HL-60/S4 (cell line): Measurements from ENCODE around the gene CDC7.
"Not testable (repeated sequence)": the region's sequence is repeated elsewhere in the genome, so short reads cannot be mapped to it uniquely, and the experiment has no call there.

Experiments used
- in situ Hi-C: fragments of 300-500 bp; cut with MboI; formaldehyde crosslinking; loops from 2 replicates; pipeline ENCODE4 v1.14.3; 2022; ENCODE audit warnings: low sequenced_read_pairs

The CDC7 gene

GRCh38 chr1:91507328-91507727 lies 6.7 kb downstream of the CDC7 start:
- in situ Hi-C loops: no loop called here

GRCh38 chr1:91510754-91511153 lies 10.1 kb downstream of the CDC7 start:
- in situ Hi-C loops: no loop called here

- in situ Hi-C loops: no loop called here
Measured at GRCh38 chr1:91511386-91511785, 10.7 kb downstream of the CDC7 start.

- in situ Hi-C loops: no loop called here
Measured at GRCh38 chr1:91513160-91513559, 12.5 kb downstream of the CDC7 start.

- in situ Hi-C loops: no loop called here
Measured at GRCh38 chr1:91513706-91514105, 13.1 kb downstream of the CDC7 start.

GRCh38 chr1:91515994-91516393 lies 15.3 kb downstream of the CDC7 start:
- in situ Hi-C loops: no loop called here

- in situ Hi-C loops: not testable (repeated sequence)
Measured at GRCh38 chr1:91516605-91517004, 16.0 kb downstream of the CDC7 start.

GRCh38 chr1:91519167-91519566 lies 18.5 kb downstream of the CDC7 start:
- in situ Hi-C loops: not testable (repeated sequence)

- in situ Hi-C loops: no loop called here
Measured at GRCh38 chr1:91520942-91521507, 20.4 kb downstream of the CDC7 start.

- in situ Hi-C loops: no loop called here
Measured at GRCh38 chr1:91523482-91523881, 22.8 kb downstream of the CDC7 start.

GRCh38 chr1:91526496-91526895 lies 25.8 kb downstream of the CDC7 start:
- in situ Hi-C loops: no loop called here

- in situ Hi-C loops: no loop called here
Measured at GRCh38 chr1:91527266-91527765, 26.7 kb downstream of the CDC7 start.

GRCh38 chr1:91527781-91528180 lies 27.1 kb downstream of the CDC7 start:
- in situ Hi-C loops: no loop called here

GRCh38 chr1:91529856-91530255 lies 29.2 kb downstream of the CDC7 start:
- in situ Hi-C loops: no loop called here

- in situ Hi-C loops: no loop called here
Measured at GRCh38 chr1:91533361-91534024, 32.8 kb downstream of the CDC7 start.

- in situ Hi-C loops: no loop called here
Measured at GRCh38 chr1:91535441-91535840, 34.8 kb downstream of the CDC7 start.

- in situ Hi-C loops: no loop called here
Measured at GRCh38 chr1:91537281-91537986, 36.8 kb downstream of the CDC7 start.

GRCh38 chr1:91537987-91538304 lies 37.3 kb downstream of the CDC7 start:
- in situ Hi-C loops: no loop called here

GRCh38 chr1:91540910-91541309 lies 40.3 kb downstream of the CDC7 start:
- in situ Hi-C loops: no loop called here

GRCh38 chr1:91541918-91542533 lies 41.4 kb downstream of the CDC7 start:
- in situ Hi-C loops: no loop called here

- in situ Hi-C loops: no loop called here
Measured at GRCh38 chr1:91545506-91546300, 45.1 kb downstream of the CDC7 start.
